Ishikawa (cell line): ENCODE measurements around the gene HSPBAP1.

ENCODE experiments used
- CEBPB ChIP-seq: IDR thresholded peaks from 2 replicates; pipeline ENCODE4 v1.6.1; 2012
- EP300 ChIP-seq: IDR thresholded peaks from 2 replicates; pipeline ENCODE4 v1.6.1; 2012; ENCODE audit warnings: borderline replicate concordance
- FOXM1 ChIP-seq: IDR thresholded peaks from 2 replicates; pipeline ENCODE4 v1.6.1; 2012; ENCODE audit warnings: low read depth, borderline replicate concordance
- MAX ChIP-seq: IDR thresholded peaks from 2 replicates; pipeline ENCODE4 v1.6.1; 2012
- NFIC ChIP-seq: IDR thresholded peaks from 2 replicates; pipeline ENCODE4 v1.6.1; 2012
- RAD21 ChIP-seq: IDR thresholded peaks from 2 replicates; pipeline ENCODE4 v1.6.1; 2012; ENCODE audit warnings: low read depth
- REST ChIP-seq: IDR thresholded peaks from 2 replicates; pipeline ENCODE4 v1.6.1; 2012; ENCODE audit warnings: low read depth, mild to moderate bottlenecking
- TAF1 ChIP-seq: IDR thresholded peaks from 2 replicates; pipeline ENCODE4 v1.6.1; 2012; ENCODE audit warnings: low read depth, mild to moderate bottlenecking
- TCF12 ChIP-seq: IDR thresholded peaks from 2 replicates; pipeline ENCODE4 v1.6.1; 2012; ENCODE audit warnings: low read depth
- TEAD4 ChIP-seq: IDR thresholded peaks from 2 replicates; pipeline ENCODE4 v1.6.1; 2012
- USF1 ChIP-seq: IDR thresholded peaks from 2 replicates; pipeline ENCODE4 v1.6.1; 2012
- YY1 ChIP-seq: IDR thresholded peaks from 2 replicates; pipeline ENCODE4 v1.6.1; 2012; ENCODE audit warnings: low read depth

- TF ChIP-seq TEAD4 (no peak), REST (no peak), RAD21 (no peak), TAF1 (no peak), FOXM1 (no peak), YY1 (no peak), NFIC (no peak), MAX (no peak), CEBPB (no peak), TCF12 (no peak), EP300 (no peak), USF1 (no peak)
Measured at GRCh38 chr3:122743581-122744120, 50.0 kb downstream of the HSPBAP1 start.
